Panc1 (cell line): ENCODE data around the gene UCMA.

Source experiments
- SIN3A ChIP-seq: IDR thresholded peaks from 2 replicates; pipeline ENCODE4 v1.6.1; 2012; ENCODE audit warnings: low read depth, mild to moderate bottlenecking, low read length, moderate library complexity, borderline replicate concordance; ENCODE audit not compliant: insufficient read depth
- TF ChIP-seq, protein P1 (sequence below): fragments of 450-650 bp; IDR thresholded peaks from 2 replicates; pipeline ENCODE4 v1.5.1; 2017; ENCODE audit warnings: mild to moderate bottlenecking

DNA sequence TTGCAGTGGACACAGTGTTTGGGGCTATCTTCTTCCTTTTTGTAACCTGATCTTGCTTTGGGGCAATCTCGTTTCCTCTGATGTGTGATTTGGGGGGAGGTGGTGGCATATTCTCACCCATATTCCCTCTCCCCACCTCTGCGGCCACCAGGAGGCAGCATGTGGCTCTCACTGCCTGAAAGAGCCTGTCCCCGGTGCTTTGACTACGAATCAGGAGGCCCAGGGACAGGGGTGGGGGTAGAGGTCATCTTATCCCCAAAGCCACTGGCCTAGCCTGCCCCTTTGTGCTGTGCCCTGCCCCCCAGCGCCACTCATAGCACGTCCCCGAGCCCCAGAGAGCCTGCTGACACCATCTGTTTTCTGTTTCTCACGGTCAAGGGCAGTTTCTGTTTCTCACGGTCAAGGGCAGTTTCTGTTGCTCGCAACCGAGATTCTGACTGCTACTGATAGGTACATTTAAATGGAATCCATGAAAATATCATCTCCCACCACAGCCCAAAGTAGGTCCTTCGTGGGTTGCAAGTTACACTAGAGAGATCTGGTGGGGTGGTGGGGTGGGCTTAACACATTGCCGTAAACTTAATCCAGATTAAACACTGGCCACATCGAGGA lies 37.5 kb upstream of the UCMA start:
- no peak for TF ChIP-seq SIN3A
- TF ChIP-seq, protein P1, sequence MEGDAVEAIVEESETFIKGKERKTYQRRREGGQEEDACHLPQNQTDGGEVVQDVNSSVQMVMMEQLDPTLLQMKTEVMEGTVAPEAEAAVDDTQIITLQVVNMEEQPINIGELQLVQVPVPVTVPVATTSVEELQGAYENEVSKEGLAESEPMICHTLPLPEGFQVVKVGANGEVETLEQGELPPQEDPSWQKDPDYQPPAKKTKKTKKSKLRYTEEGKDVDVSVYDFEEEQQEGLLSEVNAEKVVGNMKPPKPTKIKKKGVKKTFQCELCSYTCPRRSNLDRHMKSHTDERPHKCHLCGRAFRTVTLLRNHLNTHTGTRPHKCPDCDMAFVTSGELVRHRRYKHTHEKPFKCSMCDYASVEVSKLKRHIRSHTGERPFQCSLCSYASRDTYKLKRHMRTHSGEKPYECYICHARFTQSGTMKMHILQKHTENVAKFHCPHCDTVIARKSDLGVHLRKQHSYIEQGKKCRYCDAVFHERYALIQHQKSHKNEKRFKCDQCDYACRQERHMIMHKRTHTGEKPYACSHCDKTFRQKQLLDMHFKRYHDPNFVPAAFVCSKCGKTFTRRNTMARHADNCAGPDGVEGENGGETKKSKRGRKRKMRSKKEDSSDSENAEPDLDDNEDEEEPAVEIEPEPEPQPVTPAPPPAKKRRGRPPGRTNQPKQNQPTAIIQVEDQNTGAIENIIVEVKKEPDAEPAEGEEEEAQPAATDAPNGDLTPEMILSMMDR: peak; percentile 59
